IPS-18c (cell line): ENCODE measurements around the gene TTR.

Source experiments
- H3K4me3 ChIP-seq: 2 replicates; pipeline ENCODE4 v1.7.0; 2013; ENCODE audit warnings: low read depth, mild to moderate bottlenecking, low read length, moderate library complexity; ENCODE audit not compliant: insufficient read depth
- H3K9me3 ChIP-seq: one replicate; pipeline ENCODE4 v1.6.1; 2013; ENCODE audit warnings: mild to moderate bottlenecking, low read length, moderate library complexity; ENCODE audit not compliant: control insufficient read depth, insufficient read depth

Gene TTR

GRCh38 chr18:31591628-31592027 is at the start of gene TTR:
Gene TTR, plus strand, starts transcription at chr18:31591877. Its CDS starts 26 bp downstream, at chr18:31591903.
- Histone ChIP-seq H3K9me3 (no peaks in the 10 kb centered on the region), H3K4me3 (no peak within 1 kb of the TSS)

DNA sequence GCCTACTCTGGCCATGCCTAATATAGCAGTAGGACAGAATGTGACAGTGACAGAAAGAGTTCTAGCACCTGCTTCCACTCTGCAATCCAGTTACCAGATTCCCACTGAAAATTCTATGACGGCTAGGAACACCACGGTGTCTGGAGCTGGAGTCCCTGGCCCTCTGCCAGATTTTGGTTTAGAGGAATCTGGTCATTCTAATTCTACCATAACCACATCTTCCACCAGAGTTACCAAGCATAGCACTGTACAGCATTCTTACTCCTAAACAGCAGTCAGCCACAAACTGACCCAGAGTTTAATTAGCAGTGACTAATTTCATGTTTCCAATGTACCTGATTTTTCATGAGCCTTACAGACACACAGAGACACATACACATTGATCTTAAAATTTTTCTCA is 45.2 kb upstream of the TTR start:
- peaks cover 2% of the 10 kb centered on the region for H3K9me3 ChIP-seq
- H3K4me3 ChIP-seq = no peak overlapping the region

- Histone ChIP-seq H3K4me3 (no peak overlapping the region), H3K9me3 (no peaks in the 10 kb centered on the region)
Measured at GRCh38 chr18:31548853-31549252, 42.8 kb upstream of the TTR start.

GRCh38 chr18:31549416-31549815 is 42.3 kb upstream of the TTR start:
- Histone ChIP-seq H3K9me3 (no peaks in the 10 kb centered on the region), H3K4me3 (no peak overlapping the region)

DNA sequence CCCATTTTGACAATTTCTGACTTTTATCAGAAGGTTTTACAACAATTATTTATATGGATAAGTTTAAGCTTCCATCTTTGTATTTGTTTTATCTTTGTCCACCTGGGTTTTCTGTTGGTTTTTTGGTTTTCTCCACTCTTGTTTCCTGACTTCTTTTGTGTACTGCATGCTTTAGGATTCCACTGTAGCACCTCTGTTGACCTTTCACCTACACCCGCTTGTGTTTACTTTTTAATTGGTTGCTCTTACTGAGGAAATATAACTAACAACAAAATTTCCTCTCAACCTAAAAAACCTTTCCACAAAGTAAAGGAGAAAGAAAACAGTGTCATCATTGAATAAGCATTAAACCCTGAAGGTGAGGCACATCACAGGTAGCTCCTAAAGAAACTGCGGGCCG is 39.8 kb upstream of the TTR start:
- H3K4me3 ChIP-seq = no peak overlapping the region

GRCh38 chr18:31553800-31554199 is 37.9 kb upstream of the TTR start:
- Histone ChIP-seq H3K9me3 (no peaks in the 10 kb centered on the region), H3K4me3 (no peak overlapping the region)

More for the DNA sequence above, 39.8 kb upstream of the TTR start:
- H3K9me3 ChIP-seq = no peaks in the 10 kb centered on the region

DNA sequence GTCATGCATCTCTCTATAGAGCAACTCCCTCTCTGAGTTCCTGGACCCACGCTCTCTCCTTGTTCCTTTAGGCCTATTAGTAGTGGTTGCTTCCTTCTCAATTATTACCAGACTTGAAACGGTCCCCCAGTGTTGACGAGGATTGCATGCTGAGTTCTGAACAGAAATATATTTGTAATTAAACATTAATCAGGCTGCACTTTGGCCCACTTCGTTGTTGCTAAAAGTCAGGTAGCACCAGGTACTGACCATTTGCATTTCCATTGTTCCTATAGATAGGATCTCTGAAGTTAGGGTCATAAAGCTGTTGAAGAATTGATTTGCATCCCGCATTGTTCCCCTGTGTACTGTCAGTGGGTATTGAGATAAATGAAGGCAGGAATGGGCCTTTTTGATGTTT is 36.9 kb upstream of the TTR start:
- Histone ChIP-seq H3K4me3 (no peak overlapping the region), H3K9me3 (no peaks in the 10 kb centered on the region)

GRCh38 chr18:31555971-31556747 is 35.5 kb upstream of the TTR start:
- Histone ChIP-seq H3K4me3 (no peak overlapping the region), H3K9me3 (no peaks in the 10 kb centered on the region)

GRCh38 chr18:31557446-31557845 is 34.2 kb upstream of the TTR start:
- no peaks in the 10 kb centered on the region for H3K9me3 ChIP-seq
- H3K4me3 ChIP-seq = no peak overlapping the region

DNA sequence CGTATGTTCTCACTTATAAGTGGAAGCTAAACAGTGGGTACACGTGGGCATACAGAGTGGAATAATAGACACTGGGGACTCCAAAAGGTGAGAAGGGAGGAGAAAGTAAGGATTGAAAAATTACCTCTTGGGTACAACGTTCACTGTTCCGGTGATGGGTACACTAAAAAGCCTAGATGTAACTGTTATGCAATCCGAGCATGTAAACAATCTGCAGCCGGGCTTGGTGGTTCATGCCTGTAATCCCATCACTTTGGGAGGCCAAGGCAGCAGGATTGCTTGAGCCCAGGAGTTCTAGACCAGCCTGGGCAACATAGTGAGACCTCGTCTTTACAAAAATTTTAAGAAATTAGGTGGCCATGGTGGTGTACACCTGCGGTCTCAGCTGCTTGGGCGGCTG is 33.1 kb upstream of the TTR start:
- no peaks in the 10 kb centered on the region for H3K9me3 ChIP-seq
- H3K4me3 ChIP-seq = no peak overlapping the region

DNA sequence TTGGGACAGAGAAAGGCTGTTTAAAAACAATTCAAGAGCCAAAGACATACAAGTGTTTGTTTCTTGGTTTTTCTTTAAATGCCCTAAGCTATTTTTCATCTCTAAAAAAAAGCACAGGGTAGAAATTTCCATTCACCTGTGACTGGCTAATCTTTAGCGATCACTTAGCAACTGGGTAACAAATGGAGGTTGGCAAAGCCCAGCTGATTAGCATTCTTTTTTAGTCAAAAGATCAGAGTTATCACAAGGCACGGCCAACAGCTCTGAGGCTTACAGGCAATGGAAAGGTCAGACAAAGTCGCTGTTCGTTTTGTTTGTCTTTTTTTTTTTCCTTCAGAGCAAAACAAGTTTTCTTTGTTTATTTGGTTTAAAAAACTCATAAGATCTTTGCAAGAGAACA is 29.0 kb upstream of the TTR start:
- no peaks in the 10 kb centered on the region for H3K9me3 ChIP-seq
- no peak overlapping the region for H3K4me3 ChIP-seq

DNA sequence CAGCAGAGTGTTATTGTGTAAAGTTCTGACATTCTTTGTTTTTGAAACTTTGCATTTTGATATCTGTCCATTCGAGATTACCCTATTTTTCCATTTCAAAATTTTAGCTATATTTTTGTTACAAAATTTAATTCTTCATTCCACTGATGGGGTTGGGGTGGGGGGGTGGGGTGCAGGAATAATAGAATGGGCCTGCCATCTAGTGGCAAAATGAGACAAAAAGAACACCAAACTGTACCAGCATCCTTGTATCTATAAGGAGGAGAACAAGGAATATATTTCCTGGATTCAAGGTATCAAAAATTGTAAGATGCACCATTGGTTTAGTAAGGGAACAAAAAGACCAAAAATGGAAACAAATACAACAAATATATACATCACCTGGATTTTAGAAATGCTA is 27.9 kb upstream of the TTR start:
- H3K9me3 ChIP-seq = no peaks in the 10 kb centered on the region

GRCh38 chr18:31565345-31565744 is 26.3 kb upstream of the TTR start:
- H3K4me3 ChIP-seq = no peak overlapping the region
- no peaks in the 10 kb centered on the region for H3K9me3 ChIP-seq

More for the DNA sequence above, 27.9 kb upstream of the TTR start:
- H3K4me3 ChIP-seq = no peak overlapping the region

GRCh38 chr18:31565782-31566512 is 25.7 kb upstream of the TTR start:
- no peaks in the 10 kb centered on the region for H3K9me3 ChIP-seq
- H3K4me3 ChIP-seq = no peak overlapping the region

- H3K9me3 ChIP-seq = no peaks in the 10 kb centered on the region
- H3K4me3 ChIP-seq = no peak overlapping the region
Measured at GRCh38 chr18:31566576-31567306, 24.9 kb upstream of the TTR start.

DNA sequence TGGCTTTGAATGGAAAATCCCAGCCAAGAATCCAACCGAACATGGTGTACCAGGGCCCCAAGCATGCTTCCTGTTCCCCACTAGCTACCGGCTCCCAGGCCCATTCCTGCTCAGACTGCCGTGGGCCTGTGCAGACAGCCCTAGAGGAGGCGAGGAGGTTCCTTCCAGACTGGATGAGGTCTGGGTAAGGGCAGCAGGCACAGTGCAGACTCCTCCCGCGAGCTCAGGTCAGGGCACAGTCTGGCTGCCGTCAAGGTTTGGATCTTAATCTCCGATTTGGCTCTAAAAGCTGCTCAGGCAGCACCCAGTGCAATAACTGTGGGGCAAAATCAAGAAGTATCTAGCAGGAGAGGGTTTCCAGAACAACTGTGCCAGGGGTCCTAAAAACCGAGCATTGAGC is 19.3 kb upstream of the TTR start:
- H3K4me3 ChIP-seq = no peak overlapping the region

DNA sequence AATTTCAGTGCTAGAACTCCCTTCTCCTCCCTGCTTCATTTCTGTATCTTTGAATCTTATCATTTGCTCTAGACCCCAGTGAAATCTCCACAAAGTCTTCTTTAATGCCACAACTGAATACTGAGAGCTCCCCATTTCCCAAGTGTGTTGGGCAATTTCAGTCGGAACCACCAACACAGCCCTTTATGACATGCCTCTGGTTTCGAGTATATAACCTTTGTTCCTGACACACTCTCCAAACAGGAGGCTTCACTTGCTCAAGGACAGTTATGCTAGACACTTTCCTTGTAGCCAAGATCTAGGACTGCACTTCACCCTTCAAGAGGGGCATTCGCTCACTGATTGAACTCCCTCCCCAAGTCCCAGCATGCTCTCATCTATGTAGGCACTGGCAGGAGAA is 18.6 kb upstream of the TTR start:
- Histone ChIP-seq H3K4me3 (no peak overlapping the region), H3K9me3 (no peaks in the 10 kb centered on the region)

More for the DNA sequence above, 19.3 kb upstream of the TTR start:
- no peaks in the 10 kb centered on the region for H3K9me3 ChIP-seq

DNA sequence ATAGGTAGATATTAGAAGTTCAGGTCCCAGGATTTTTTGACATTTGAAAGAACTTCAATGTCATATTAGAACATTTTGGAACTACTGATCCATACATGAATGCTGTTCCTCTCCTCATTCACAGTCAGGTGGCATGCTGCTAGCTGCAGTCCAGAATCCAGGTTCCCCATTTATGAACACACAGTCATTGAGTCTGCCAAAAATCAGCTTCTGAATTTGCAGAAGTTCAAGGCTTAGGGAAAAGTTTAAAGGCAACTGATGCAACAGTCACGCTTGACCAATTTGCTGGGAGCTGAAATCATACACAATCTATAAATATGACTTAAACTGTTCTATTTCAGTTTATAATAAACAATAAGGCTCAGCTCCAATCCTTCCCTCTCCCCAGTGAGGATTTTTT is 17.3 kb upstream of the TTR start:
- Histone ChIP-seq H3K4me3 (no peak overlapping the region), H3K9me3 (no peaks in the 10 kb centered on the region)
